Measurements from ENCODE around the gene GPR25.

DNA sequence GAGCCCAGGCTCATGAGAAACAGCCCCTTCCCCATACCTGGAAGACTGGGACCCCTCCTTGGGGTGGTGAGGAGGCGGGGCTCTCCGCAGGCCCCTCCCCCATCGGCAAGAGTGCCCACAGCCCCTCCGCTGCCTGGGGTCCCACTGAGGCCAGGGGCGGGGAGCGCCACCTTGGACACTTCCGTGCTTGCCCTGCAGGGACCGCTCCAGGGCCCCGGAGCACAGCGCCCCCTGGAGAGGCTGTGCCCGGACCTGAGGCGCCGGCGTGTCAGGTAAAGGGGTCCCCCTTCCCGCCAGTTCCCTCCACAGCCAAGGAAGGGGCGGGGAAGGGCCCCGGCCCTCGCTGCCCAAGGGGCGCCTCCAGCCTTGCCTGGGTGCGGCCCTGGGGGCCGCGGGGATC, 43.4 kb downstream of the GPR25 start:
- TF ChIP-seq POLR2AphosphoS5 (IDR thresholded peaks at IDR 0.05; ENCODE audit: low read length): no peak
- no peak for TF ChIP-seq SREBF2 (IDR thresholded peaks at IDR 0.05; ENCODE audit: low read length)
- TF ChIP-seq RFX5 (IDR thresholded peaks at IDR 0.05; ENCODE audit: low read depth, low read length): no peak
- TF ChIP-seq CTCF (IDR thresholded peaks at IDR 0.05 in 2 of 3, conservative IDR thresholded peaks at IDR 0.05 in 1 of 3; ENCODE audit: control insufficient read depth in 2 of 3, extremely low read depth in 1 of 3, insufficient read depth in 1 of 3, low read depth in 3 of 3, low read length in 3 of 3): peak in 2 of 3 experiments; percentile 14 to 39; a peak in 2 of 6 replicates
- no peak for TF ChIP-seq POLR2AphosphoS2 (IDR thresholded peaks at IDR 0.05; ENCODE audit: low read depth, low read length)
